ENCODE measurements around the gene LGR5.

The LGR5 gene

GRCh38 chr12:71460318-71460717, 20.7 kb downstream of the LGR5 start:
- DNase-seq (ENCODE audit: low read depth in 1 of 2, low spot score in 1 of 2): no peak
- peaks cover 2% of the 10 kb centered on the region for H3K27me3 ChIP-seq (ENCODE audit: insufficient read depth, poor library complexity, severe bottlenecking)
- no peak overlapping the region for H3K4me3 ChIP-seq (replicated peaks; ENCODE audit: insufficient read depth, low read length)
- no peak overlapping the region for H3K27ac ChIP-seq (replicated peaks)
- no peak for TF ChIP-seq CTCF (IDR thresholded peaks at IDR 0.05; ENCODE audit: insufficient read depth, low read length)
- TF ChIP-seq REST (IDR thresholded peaks at IDR 0.05; ENCODE audit: insufficient replicate concordance, low read depth): no peak
- TF ChIP-seq GABPA (IDR thresholded peaks at IDR 0.05; ENCODE audit: low read depth): no peak
- TF ChIP-seq POLR2AphosphoS5 (IDR thresholded peaks at IDR 0.05; ENCODE audit: low read depth): no peak
- no peak for TF ChIP-seq SPI1 (IDR thresholded peaks at IDR 0.05; ENCODE audit: borderline replicate concordance, low read depth)

- no peak overlapping the region for H3K4me3 ChIP-seq (replicated peaks; ENCODE audit: insufficient read depth, low read length)
- TF ChIP-seq SPI1 (IDR thresholded peaks at IDR 0.05; ENCODE audit: borderline replicate concordance, low read depth) (no peak), CTCF (IDR thresholded peaks at IDR 0.05; ENCODE audit: insufficient read depth, low read length) (no peak), REST (IDR thresholded peaks at IDR 0.05; ENCODE audit: insufficient replicate concordance, low read depth) (no peak), GABPA (IDR thresholded peaks at IDR 0.05; ENCODE audit: low read depth) (no peak), POLR2AphosphoS5 (IDR thresholded peaks at IDR 0.05; ENCODE audit: low read depth) (no peak)
- no peak overlapping the region for H3K27ac ChIP-seq (replicated peaks)
- DNase-seq (ENCODE audit: low read depth in 1 of 2, low spot score in 1 of 2): no peak
- peaks cover 5% of the 10 kb centered on the region for H3K27me3 ChIP-seq (ENCODE audit: insufficient read depth, poor library complexity, severe bottlenecking)
Measured at GRCh38 chr12:71460850-71461609, 21.4 kb downstream of the LGR5 start.

GRCh38 chr12:71461787-71462328, 22.3 kb downstream of the LGR5 start:
- Histone ChIP-seq H3K27me3 (ENCODE audit: insufficient read depth, poor library complexity, severe bottlenecking) (peaks cover 3% of the 10 kb centered on the region), H3K4me3 (replicated peaks; ENCODE audit: insufficient read depth, low read length) (no peak overlapping the region), H3K27ac (replicated peaks) (no peak overlapping the region)
- TF ChIP-seq SPI1 (IDR thresholded peaks at IDR 0.05; ENCODE audit: borderline replicate concordance, low read depth): no peak
- TF ChIP-seq POLR2AphosphoS5 (IDR thresholded peaks at IDR 0.05; ENCODE audit: low read depth): no peak
- no peak for TF ChIP-seq REST (IDR thresholded peaks at IDR 0.05; ENCODE audit: insufficient replicate concordance, low read depth)
- TF ChIP-seq CTCF (IDR thresholded peaks at IDR 0.05; ENCODE audit: insufficient read depth, low read length): no peak
- TF ChIP-seq GABPA (IDR thresholded peaks at IDR 0.05; ENCODE audit: low read depth): no peak
- no peak for DNase-seq (ENCODE audit: low read depth in 1 of 2, low spot score in 1 of 2)
